ENCODE data around the gene KCND3. TPM values are rescaled to one million over a fixed set of nuclear protein-coding genes. Genes with fewer than 3 reads are reported as not detected.
A peak's percentile ranks its signal among the peaks of the same experiment; 100 is the strongest.

Gene KCND3
- total RNA-seq, 1 donor from 2014 or later: 0.81 TPM

DNA sequence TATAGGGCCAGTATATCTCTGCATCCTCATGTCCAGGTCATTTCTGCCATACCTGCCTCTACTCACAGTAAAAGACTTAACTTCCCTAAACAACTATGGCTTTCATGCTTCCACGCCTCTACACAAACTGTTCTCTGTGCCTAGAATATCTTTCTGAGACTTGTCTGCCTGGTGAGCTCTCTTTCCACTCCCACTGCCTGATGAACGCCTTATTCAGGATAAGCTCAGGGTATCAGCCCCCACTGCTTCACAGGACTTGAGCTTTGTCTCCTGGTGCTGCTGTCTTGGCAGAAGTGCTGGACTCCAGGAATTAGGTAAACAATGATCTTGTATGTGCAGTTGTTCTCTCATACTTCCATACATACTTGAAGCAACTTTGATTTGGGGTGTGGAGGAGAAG, 238.6 kb downstream of the KCND3 start:
- peaks cover 18% of the 10 kb centered on the region for H3K27me3 Mint-ChIP-seq
- no peaks in the 10 kb centered on the region for H3K36me3 Mint-ChIP-seq (ENCODE audit: insufficient read depth)
- H3K27ac Mint-ChIP-seq: no peak overlapping the region
- DNase-seq (ENCODE audit: low spot score, unreplicated experiment): no peak
- TF ChIP-seq, protein P1, sequence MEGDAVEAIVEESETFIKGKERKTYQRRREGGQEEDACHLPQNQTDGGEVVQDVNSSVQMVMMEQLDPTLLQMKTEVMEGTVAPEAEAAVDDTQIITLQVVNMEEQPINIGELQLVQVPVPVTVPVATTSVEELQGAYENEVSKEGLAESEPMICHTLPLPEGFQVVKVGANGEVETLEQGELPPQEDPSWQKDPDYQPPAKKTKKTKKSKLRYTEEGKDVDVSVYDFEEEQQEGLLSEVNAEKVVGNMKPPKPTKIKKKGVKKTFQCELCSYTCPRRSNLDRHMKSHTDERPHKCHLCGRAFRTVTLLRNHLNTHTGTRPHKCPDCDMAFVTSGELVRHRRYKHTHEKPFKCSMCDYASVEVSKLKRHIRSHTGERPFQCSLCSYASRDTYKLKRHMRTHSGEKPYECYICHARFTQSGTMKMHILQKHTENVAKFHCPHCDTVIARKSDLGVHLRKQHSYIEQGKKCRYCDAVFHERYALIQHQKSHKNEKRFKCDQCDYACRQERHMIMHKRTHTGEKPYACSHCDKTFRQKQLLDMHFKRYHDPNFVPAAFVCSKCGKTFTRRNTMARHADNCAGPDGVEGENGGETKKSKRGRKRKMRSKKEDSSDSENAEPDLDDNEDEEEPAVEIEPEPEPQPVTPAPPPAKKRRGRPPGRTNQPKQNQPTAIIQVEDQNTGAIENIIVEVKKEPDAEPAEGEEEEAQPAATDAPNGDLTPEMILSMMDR (IDR thresholded peaks at IDR 0.05; ENCODE audit: unreplicated experiment): no peak
- H3K9me3 Mint-ChIP-seq (ENCODE audit: low read depth): peaks cover 3% of the 10 kb centered on the region
- no peak overlapping the region for H3K4me3 Mint-ChIP-seq (ENCODE audit: low read depth)
- no peaks in the 10 kb centered on the region for H3K4me1 Mint-ChIP-seq (ENCODE audit: low read depth)

DNA sequence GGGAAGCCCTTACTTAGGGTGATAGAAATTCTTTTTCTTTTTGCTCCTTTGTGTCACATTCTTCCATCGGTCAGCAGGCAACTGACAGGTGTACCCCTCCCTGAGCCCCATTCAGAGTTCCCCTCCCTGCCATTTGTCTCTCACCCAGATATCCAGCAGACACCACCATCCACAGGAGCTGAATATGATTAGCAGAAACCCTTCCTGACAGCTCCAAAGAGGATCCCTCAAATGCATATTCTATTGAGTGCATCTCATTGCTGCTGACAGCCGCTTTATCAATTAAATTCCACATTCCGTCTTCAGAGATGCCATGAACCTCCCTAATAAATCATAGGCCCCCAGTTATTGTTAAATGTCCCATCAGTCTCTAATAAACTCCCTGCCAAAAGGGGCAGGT, 239.8 kb downstream of the KCND3 start:
- Mint-ChIP-seq H3K4me3 (ENCODE audit: low read depth) (no peak overlapping the region), H3K27ac (no peak overlapping the region), H3K4me1 (ENCODE audit: low read depth) (no peaks in the 10 kb centered on the region), H3K27me3 (peaks cover 22% of the 10 kb centered on the region), H3K9me3 (ENCODE audit: low read depth) (peaks cover 3% of the 10 kb centered on the region), H3K36me3 (ENCODE audit: insufficient read depth) (no peaks in the 10 kb centered on the region)
- TF ChIP-seq, protein P1 (IDR thresholded peaks at IDR 0.05; ENCODE audit: unreplicated experiment): no peak
- no peak for DNase-seq (ENCODE audit: low spot score, unreplicated experiment)

DNA sequence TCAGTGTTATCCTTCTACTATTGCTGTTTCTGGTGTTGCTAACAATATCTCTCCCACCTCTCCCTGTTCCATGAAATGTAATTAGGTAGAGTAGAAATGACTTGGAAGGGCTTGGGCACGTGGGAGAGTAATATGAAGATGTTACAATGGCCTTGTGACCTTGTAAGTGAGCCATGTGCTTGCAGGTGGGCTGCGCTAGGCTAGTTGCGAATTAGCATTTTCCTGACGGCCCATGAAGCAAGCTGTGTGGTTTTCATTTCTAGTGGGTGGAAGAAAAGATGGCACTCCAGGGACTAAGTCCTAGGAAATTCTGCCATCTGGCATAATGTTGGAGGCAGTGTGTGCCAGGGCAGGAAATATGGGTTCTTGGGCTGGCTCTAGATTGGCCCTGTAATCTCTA, 241.5 kb downstream of the KCND3 start:
- H3K4me1 Mint-ChIP-seq (ENCODE audit: low read depth): no peaks in the 10 kb centered on the region
- TF ChIP-seq, protein P1 (IDR thresholded peaks at IDR 0.05; ENCODE audit: unreplicated experiment): no peak
- no peak overlapping the region for H3K4me3 Mint-ChIP-seq (ENCODE audit: low read depth)
- peaks cover 26% of the 10 kb centered on the region for H3K27me3 Mint-ChIP-seq
- no peak overlapping the region for H3K27ac Mint-ChIP-seq
- no peak for DNase-seq (ENCODE audit: low spot score, unreplicated experiment)
- H3K9me3 Mint-ChIP-seq (ENCODE audit: low read depth): peaks cover 3% of the 10 kb centered on the region
- H3K36me3 Mint-ChIP-seq (ENCODE audit: insufficient read depth): no peaks in the 10 kb centered on the region

DNA sequence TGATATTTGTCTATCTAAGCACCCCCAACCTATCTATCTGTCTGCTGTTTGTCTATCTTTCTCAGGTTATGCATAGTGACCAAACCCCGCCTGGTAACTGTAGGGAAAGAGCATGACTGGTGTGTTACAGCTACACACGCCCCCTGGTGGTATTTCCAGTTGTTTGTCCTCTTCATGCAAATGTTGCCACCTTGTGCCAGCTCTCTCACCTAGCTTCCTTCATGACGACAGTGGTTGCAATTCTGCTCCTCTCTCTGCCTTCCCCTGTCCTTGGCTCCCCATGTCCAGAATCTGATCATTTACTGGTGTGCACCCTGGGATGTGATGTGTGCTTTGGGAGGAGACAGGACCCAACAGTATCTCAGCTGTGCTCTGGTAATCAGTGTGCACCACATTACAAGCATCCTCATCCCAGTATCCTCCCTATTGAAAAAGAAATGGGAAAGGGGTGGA, 242.2 kb downstream of the KCND3 start:
- Mint-ChIP-seq H3K4me3 (ENCODE audit: low read depth) (no peak overlapping the region), H3K36me3 (ENCODE audit: insufficient read depth) (no peaks in the 10 kb centered on the region), H3K27ac (no peak overlapping the region), H3K4me1 (ENCODE audit: low read depth) (no peaks in the 10 kb centered on the region), H3K9me3 (ENCODE audit: low read depth) (peaks cover 3% of the 10 kb centered on the region), H3K27me3 (peaks cover 31% of the 10 kb centered on the region)
- TF ChIP-seq, protein P1 (IDR thresholded peaks at IDR 0.05; ENCODE audit: unreplicated experiment): peak; percentile 64
- no peak for DNase-seq (ENCODE audit: low spot score, unreplicated experiment)

DNA sequence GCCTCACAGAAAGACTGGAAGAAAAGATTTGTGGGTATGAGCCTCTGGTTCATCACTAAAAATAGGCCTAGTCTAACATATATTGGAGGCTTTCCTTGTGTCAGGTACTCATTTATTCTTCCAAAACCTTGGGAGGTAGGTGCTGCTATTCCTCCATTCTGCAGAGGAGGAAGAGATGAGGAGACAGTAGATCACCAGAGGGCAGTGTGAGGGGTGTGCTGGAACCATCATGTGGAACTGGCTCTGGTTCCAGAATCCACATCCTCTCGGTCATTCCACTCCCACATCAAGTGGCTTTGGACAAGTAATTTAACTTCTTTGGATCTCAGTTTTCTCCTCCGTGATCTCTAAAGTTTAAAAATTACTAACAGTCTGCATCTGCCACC, 242.9 kb downstream of the KCND3 start:
- TF ChIP-seq, protein P1 (IDR thresholded peaks at IDR 0.05; ENCODE audit: unreplicated experiment): no peak
- Mint-ChIP-seq H3K27me3 (peaks cover 32% of the 10 kb centered on the region), H3K4me1 (ENCODE audit: low read depth) (no peaks in the 10 kb centered on the region), H3K27ac (no peak overlapping the region), H3K36me3 (ENCODE audit: insufficient read depth) (no peaks in the 10 kb centered on the region), H3K4me3 (ENCODE audit: low read depth) (no peak overlapping the region), H3K9me3 (ENCODE audit: low read depth) (peaks cover 3% of the 10 kb centered on the region)
- no peak for DNase-seq (ENCODE audit: low spot score, unreplicated experiment)

Measured in progenitor cell of endocrine pancreas (in vitro differentiated cells).